Activated CD8-positive, alpha-beta T cell treated with anti-CD3 and anti-CD28 coated beads for 36 hours (primary cell): Measurements from ENCODE around the gene SYNDIG1. TPM values are rescaled to one million over a fixed set of nuclear protein-coding genes. Genes with fewer than 3 reads are reported as not detected.

ENCODE experiments used
- ATAC-seq: fragments of 200-7000 bp; cut with Tn5 transposase; one replicate; pipeline ENCODE4 v1.10.0; 2021; ENCODE audit warnings: mild to moderate bottlenecking, moderate library complexity
- CTCF ChIA-PET: fragments of 350-600 bp; sonication (Branson Sonifier 250); formaldehyde crosslinking; loops from one replicate; lab custom pipeline; 2021; ENCODE audit warnings: antibody characterized with exemption; lab: Charles Lee
- POLR2A ChIA-PET: fragments of 350-600 bp; sonication (Branson Sonifier 250); formaldehyde crosslinking; loops from one replicate; lab custom pipeline; 2021; ENCODE audit warnings: antibody characterized with exemption; lab: Charles Lee
- DNase-seq: peaks from one replicate; pipeline ENCODE4 v3.0.0-alpha.2; 2020
- H3K27ac Mint-ChIP-seq: one replicate; pipeline ENCODE4 v1.8.0; 2021; ENCODE audit warnings: mild to moderate bottlenecking, mixed read lengths
- H3K27me3 Mint-ChIP-seq: one replicate; pipeline ENCODE4 v1.8.0; 2021; ENCODE audit warnings: mixed read lengths
- H3K36me3 Mint-ChIP-seq: one replicate; pipeline ENCODE4 v1.8.0; 2021; ENCODE audit warnings: low read depth, mixed read lengths
- H3K4me1 Mint-ChIP-seq: one replicate; pipeline ENCODE4 v1.8.0; 2021; ENCODE audit warnings: low read depth, mixed read lengths
- H3K4me3 Mint-ChIP-seq: one replicate; pipeline ENCODE4 v1.8.0; 2021; ENCODE audit warnings: mild to moderate bottlenecking, moderate library complexity, mixed read lengths
- H3K9me3 Mint-ChIP-seq: one replicate; pipeline ENCODE4 v1.8.0; 2021; ENCODE audit warnings: mixed read lengths
- CTCF ChIP-seq: fragments of 200-600 bp; IDR thresholded peaks from one replicate; pipeline ENCODE4 v1.8.0; 2022; ENCODE audit warnings: antibody characterized with exemption, mild to moderate bottlenecking
- intact Hi-C: fragments of 100-400 bp; cut with micrococcal nuclease; formaldehyde crosslinking; loops from one replicate; pipeline ENCODE4 v1.10.0; 2022
- total RNA-seq, 2 experiments: library from RNA; stranded (reverse); gene quantifications; one replicate each; pipeline ENCODE4 v1.2.3, GENCODE V29; 2021

Gene SYNDIG1
- total RNA-seq, 2 experiments from 2014 or later, result not detected

- Mint-ChIP-seq H3K4me1 (no peaks in the 10 kb centered on the region), H3K9me3 (peaks cover under 1% of the 10 kb centered on the region), H3K27ac (no peak overlapping the region), H3K27me3 (no peaks in the 10 kb centered on the region), H3K36me3 (no peaks in the 10 kb centered on the region), H3K4me3 (no peak overlapping the region)
- ChIA-PET POLR2A (no interaction called here), CTCF (no interaction called here)
- intact Hi-C loops, result no loop called here
- ATAC-seq (no peak), DNase-seq (no peak)
- TF ChIP-seq CTCF, result no peak
These were observed 99.4 kb downstream of the SYNDIG1 start for GRCh38 chr20:24568842-24569241.

- TF ChIP-seq CTCF, result no peak
- no peak overlapping the region for H3K27ac Mint-ChIP-seq
- no peak overlapping the region for H3K4me3 Mint-ChIP-seq
- H3K4me1 Mint-ChIP-seq, result no peaks in the 10 kb centered on the region
- H3K9me3 Mint-ChIP-seq, result no peaks in the 10 kb centered on the region
- intact Hi-C loops, result no loop called here
- no peaks in the 10 kb centered on the region for H3K36me3 Mint-ChIP-seq
- DNase-seq (no peak), ATAC-seq (no peak)
- CTCF ChIA-PET, result no interaction called here
- peaks cover under 1% of the 10 kb centered on the region for H3K27me3 Mint-ChIP-seq
- POLR2A ChIA-PET, result no interaction called here
These were observed 101.7 kb downstream of the SYNDIG1 start for GRCh38 chr20:24571159-24571558.

GRCh38 chr20:24572140-24572539, 102.7 kb downstream of the SYNDIG1 start:
- no peak for ATAC-seq
- Mint-ChIP-seq H3K4me3 (no peak overlapping the region), H3K27me3 (peaks cover 2% of the 10 kb centered on the region), H3K4me1 (no peaks in the 10 kb centered on the region), H3K27ac (no peak overlapping the region), H3K36me3 (no peaks in the 10 kb centered on the region), H3K9me3 (no peaks in the 10 kb centered on the region)
- CTCF ChIA-PET, result no interaction called here
- no peak for TF ChIP-seq CTCF
- POLR2A ChIA-PET, result interaction anchor here (1.5 kb wide), 1 partner anchor 8 kb away, joined by 4 read pairs; no protein-coding TSS in a partner anchor
- intact Hi-C loops, result no loop called here
- no peak for DNase-seq

- Mint-ChIP-seq H3K36me3 (no peaks in the 10 kb centered on the region), H3K27me3 (peaks cover 2% of the 10 kb centered on the region), H3K4me3 (no peak overlapping the region), H3K27ac (no peak overlapping the region), H3K9me3 (no peaks in the 10 kb centered on the region), H3K4me1 (no peaks in the 10 kb centered on the region)
- POLR2A ChIA-PET, result interaction anchor here (1.5 kb wide), 1 partner anchor 8 kb away, joined by 4 read pairs; no protein-coding TSS in a partner anchor
- no peak for DNase-seq
- CTCF ChIA-PET, result no interaction called here
- no peak for TF ChIP-seq CTCF
- intact Hi-C loops, result no loop called here
- no peak for ATAC-seq
These were observed 103.4 kb downstream of the SYNDIG1 start for GRCh38 chr20:24572862-24573261.

- ChIA-PET CTCF (no interaction called here), POLR2A (no interaction called here)
- H3K4me3 Mint-ChIP-seq, result no peak overlapping the region
- H3K9me3 Mint-ChIP-seq, result no peaks in the 10 kb centered on the region
- H3K27ac Mint-ChIP-seq, result no peak overlapping the region
- H3K27me3 Mint-ChIP-seq, result peaks cover 2% of the 10 kb centered on the region
- no peak for TF ChIP-seq CTCF
- ATAC-seq (no peak), DNase-seq (no peak)
- intact Hi-C loops, result no loop called here
- H3K36me3 Mint-ChIP-seq, result no peaks in the 10 kb centered on the region
- H3K4me1 Mint-ChIP-seq, result no peaks in the 10 kb centered on the region
These were observed 104.1 kb downstream of the SYNDIG1 start for GRCh38 chr20:24573557-24573956.
